Osteocyte (in vitro differentiated cells): ENCODE data around the gene CLMN. TPM values are rescaled to one million over a fixed set of nuclear protein-coding genes. Genes with fewer than 3 reads are reported as not detected.

Experiments used
- DNase-seq: peaks from one replicate; pipeline ENCODE4 v3.0.0; 2021; ENCODE audit warnings: mixed read lengths; ENCODE audit not compliant: unreplicated experiment; ENCODE audit errors: extremely low spot score
- H3K27ac Mint-ChIP-seq: one replicate; pipeline ENCODE4 v1.8.0; 2021; ENCODE audit warnings: mild to moderate bottlenecking, mixed read lengths; ENCODE audit not compliant: unreplicated experiment
- H3K27me3 Mint-ChIP-seq: one replicate; pipeline ENCODE4 v1.8.0; 2021; ENCODE audit warnings: mixed read lengths; ENCODE audit not compliant: unreplicated experiment
- H3K36me3 Mint-ChIP-seq: one replicate; pipeline ENCODE4 v1.8.0; 2021; ENCODE audit warnings: mixed read lengths; ENCODE audit not compliant: unreplicated experiment
- H3K4me1 Mint-ChIP-seq: one replicate; pipeline ENCODE4 v1.8.0; 2021; ENCODE audit warnings: mixed read lengths; ENCODE audit not compliant: unreplicated experiment
- H3K4me3 Mint-ChIP-seq: one replicate; pipeline ENCODE4 v1.8.0; 2021; ENCODE audit warnings: mild to moderate bottlenecking, moderate library complexity, mixed read lengths; ENCODE audit not compliant: unreplicated experiment
- H3K9me3 Mint-ChIP-seq: one replicate; pipeline ENCODE4 v1.8.0; 2021; ENCODE audit warnings: mixed read lengths; ENCODE audit not compliant: unreplicated experiment
- total RNA-seq: library from RNA; stranded (reverse); gene quantifications from 2 replicates; pipeline ENCODE4 v1.2.1, GENCODE V29; 2021
- TF ChIP-seq, protein P1 (sequence below): fragments of 200-600 bp; sonication (generic); IDR thresholded peaks from 2 replicates; pipeline ENCODE4 v1.5.0; 2021; ENCODE audit warnings: antibody characterized with exemption, mild to moderate bottlenecking, moderate library complexity

CLMN gene
- total RNA-seq, 1 donor from 2014 or later: 5.4 TPM

DNA sequence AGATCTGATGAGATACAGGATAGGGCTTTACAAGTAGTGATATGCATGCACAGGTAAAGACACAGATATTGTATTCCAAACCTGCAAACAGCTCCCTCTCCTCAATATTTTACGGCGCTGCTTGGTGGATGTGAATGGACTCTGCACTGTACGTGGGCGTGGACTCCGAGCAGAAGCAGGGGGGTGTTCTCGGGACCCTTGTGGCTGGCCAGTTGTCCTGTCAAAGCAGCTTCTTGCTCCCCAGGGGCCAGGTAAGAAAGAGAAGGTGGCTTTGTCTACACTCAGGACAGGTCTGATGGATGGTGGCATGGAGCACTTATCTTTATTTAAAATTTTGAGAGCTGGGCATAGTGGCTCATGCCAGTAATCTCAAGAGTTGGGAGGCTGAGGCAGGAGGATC, 29.5 kb upstream of the CLMN start:
- H3K4me1 Mint-ChIP-seq: no peaks in the 10 kb centered on the region
- H3K27me3 Mint-ChIP-seq: peaks cover 41% of the 10 kb centered on the region
- TF ChIP-seq, protein P1, sequence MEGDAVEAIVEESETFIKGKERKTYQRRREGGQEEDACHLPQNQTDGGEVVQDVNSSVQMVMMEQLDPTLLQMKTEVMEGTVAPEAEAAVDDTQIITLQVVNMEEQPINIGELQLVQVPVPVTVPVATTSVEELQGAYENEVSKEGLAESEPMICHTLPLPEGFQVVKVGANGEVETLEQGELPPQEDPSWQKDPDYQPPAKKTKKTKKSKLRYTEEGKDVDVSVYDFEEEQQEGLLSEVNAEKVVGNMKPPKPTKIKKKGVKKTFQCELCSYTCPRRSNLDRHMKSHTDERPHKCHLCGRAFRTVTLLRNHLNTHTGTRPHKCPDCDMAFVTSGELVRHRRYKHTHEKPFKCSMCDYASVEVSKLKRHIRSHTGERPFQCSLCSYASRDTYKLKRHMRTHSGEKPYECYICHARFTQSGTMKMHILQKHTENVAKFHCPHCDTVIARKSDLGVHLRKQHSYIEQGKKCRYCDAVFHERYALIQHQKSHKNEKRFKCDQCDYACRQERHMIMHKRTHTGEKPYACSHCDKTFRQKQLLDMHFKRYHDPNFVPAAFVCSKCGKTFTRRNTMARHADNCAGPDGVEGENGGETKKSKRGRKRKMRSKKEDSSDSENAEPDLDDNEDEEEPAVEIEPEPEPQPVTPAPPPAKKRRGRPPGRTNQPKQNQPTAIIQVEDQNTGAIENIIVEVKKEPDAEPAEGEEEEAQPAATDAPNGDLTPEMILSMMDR: no peak
- H3K9me3 Mint-ChIP-seq: peaks cover 5% of the 10 kb centered on the region
- no peak overlapping the region for H3K4me3 Mint-ChIP-seq
- no peak for DNase-seq
- no peaks in the 10 kb centered on the region for H3K36me3 Mint-ChIP-seq
- H3K27ac Mint-ChIP-seq: no peak overlapping the region

DNA sequence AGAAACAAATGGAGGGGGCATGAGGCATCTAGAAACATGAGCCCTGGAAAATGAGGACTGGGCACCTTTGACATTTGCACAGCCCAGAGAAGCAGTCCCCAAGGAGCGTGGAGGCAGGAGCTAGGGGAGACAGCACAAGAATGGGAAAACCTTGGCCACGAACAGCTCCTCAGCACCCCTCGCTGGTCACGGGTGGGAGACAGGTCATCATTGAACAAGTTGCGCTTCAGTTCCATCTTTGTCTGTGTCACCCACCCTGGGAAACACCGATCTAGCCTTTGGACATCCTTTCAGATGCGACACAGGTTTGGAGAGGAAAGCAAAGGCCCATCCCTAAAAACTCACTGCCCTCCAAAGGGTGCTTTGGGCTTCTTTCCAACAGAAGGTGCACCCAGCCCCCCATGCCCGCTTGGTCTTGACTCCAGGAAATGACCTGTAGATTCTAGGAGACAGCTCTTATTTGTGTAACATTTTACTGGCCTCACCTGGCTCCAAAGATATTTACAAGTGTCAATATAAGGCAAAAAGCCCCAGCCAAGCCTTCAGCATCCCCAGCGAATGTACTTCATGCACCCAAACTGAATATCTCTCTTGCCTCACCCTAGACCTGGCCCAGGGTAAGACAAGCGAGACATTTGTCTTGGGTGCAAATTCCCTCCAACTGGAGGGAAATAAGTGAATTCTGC, 28.8 kb upstream of the CLMN start:
- DNase-seq: no peak
- Mint-ChIP-seq H3K4me1 (no peaks in the 10 kb centered on the region), H3K27ac (no peak overlapping the region), H3K9me3 (peaks cover under 1% of the 10 kb centered on the region), H3K27me3 (peaks cover 41% of the 10 kb centered on the region), H3K36me3 (no peaks in the 10 kb centered on the region), H3K4me3 (no peak overlapping the region)
- TF ChIP-seq, protein P1: no peak

- Mint-ChIP-seq H3K27ac (no peak overlapping the region), H3K4me1 (no peaks in the 10 kb centered on the region), H3K9me3 (no peaks in the 10 kb centered on the region), H3K36me3 (no peaks in the 10 kb centered on the region), H3K4me3 (no peak overlapping the region), H3K27me3 (peaks cover 37% of the 10 kb centered on the region)
- TF ChIP-seq, protein P1: no peak
- DNase-seq: no peak
Observed at GRCh38 chr14:95346820-95347219, 27.1 kb upstream of the CLMN start.

- Mint-ChIP-seq H3K27ac (no peak overlapping the region), H3K4me1 (no peaks in the 10 kb centered on the region), H3K9me3 (no peaks in the 10 kb centered on the region), H3K4me3 (no peak overlapping the region), H3K27me3 (peaks cover 36% of the 10 kb centered on the region), H3K36me3 (no peaks in the 10 kb centered on the region)
- TF ChIP-seq, protein P1: no peak
- DNase-seq: no peak
Observed at GRCh38 chr14:95346266-95346665, 26.6 kb upstream of the CLMN start.

GRCh38 chr14:95345032-95345431, 25.3 kb upstream of the CLMN start:
- TF ChIP-seq, protein P1: no peak
- H3K36me3 Mint-ChIP-seq: no peaks in the 10 kb centered on the region
- peaks cover 8% of the 10 kb centered on the region for H3K9me3 Mint-ChIP-seq
- H3K4me1 Mint-ChIP-seq: peaks cover 7% of the 10 kb centered on the region
- no peak for DNase-seq
- no peak overlapping the region for H3K4me3 Mint-ChIP-seq
- no peak overlapping the region for H3K27ac Mint-ChIP-seq
- H3K27me3 Mint-ChIP-seq: peaks cover 31% of the 10 kb centered on the region
